Stomach (tissue), 4 donors: Measurements from ENCODE around the gene PTPRM.

Source experiments
- POLR2A ChIP-seq, 4 donors: fragments of 450-650 bp; IDR thresholded peaks; one replicate each; pipeline ENCODE4 v1.6.1; 2016; ENCODE audit warnings: antibody characterized with exemption in 4 of 4, control low read depth in 2 of 4, mild to moderate bottlenecking in 1 of 4, moderate library complexity in 1 of 4
- POLR2AphosphoS5 ChIP-seq, 3 donors: sonication (generic); formaldehyde crosslinking; IDR thresholded peaks; one replicate each; pipeline ENCODE4 v1.6.1; 2016; ENCODE audit warnings: antibody characterized with exemption in 3 of 3
- TF ChIP-seq, protein P1 (sequence below), 7 experiments: fragments of 450-650 bp in 4 of 7; fragments of 200-600 bp in 3 of 7; sonication (generic) in 3 of 7; IDR thresholded peaks; one replicate each; pipeline ENCODE4 v1.5.1; 2016 to 2019; ENCODE audit warnings: antibody characterized with exemption in 7 of 7, control low read depth in 2 of 7, mild to moderate bottlenecking in 1 of 7

DNA sequence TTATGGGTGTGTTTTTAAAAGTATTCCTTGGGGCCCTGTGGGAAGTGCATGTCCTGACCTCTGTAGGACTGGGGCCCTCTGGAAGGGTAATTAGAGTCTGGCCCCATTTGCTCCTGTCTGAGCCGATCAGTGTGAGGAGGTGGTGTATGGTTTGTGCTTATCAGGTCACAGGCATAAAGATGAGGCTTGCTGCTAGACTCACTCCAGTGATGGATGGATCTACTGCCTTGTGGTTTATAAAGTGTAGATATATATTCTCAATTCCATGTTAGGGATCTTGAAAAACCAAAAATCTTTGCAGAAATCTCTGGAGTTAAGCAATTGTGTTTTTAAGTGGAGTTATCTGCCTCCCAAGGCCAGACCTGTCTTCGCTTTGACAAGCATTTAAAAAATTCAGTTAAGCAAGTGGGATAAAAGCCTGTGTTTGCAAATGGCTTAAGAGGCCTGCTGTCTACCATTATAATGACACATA lies 182.4 kb downstream of the PTPRM start:
- TF ChIP-seq, protein P1, sequence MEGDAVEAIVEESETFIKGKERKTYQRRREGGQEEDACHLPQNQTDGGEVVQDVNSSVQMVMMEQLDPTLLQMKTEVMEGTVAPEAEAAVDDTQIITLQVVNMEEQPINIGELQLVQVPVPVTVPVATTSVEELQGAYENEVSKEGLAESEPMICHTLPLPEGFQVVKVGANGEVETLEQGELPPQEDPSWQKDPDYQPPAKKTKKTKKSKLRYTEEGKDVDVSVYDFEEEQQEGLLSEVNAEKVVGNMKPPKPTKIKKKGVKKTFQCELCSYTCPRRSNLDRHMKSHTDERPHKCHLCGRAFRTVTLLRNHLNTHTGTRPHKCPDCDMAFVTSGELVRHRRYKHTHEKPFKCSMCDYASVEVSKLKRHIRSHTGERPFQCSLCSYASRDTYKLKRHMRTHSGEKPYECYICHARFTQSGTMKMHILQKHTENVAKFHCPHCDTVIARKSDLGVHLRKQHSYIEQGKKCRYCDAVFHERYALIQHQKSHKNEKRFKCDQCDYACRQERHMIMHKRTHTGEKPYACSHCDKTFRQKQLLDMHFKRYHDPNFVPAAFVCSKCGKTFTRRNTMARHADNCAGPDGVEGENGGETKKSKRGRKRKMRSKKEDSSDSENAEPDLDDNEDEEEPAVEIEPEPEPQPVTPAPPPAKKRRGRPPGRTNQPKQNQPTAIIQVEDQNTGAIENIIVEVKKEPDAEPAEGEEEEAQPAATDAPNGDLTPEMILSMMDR (IDR thresholded peaks at IDR 0.05): no peak
- TF ChIP-seq POLR2A (IDR thresholded peaks at IDR 0.05) (no peak), POLR2AphosphoS5 (IDR thresholded peaks at IDR 0.05) (no peak)
